ENCODE results near the gene HNRNPUL2.

The HNRNPUL2 gene

DNA sequence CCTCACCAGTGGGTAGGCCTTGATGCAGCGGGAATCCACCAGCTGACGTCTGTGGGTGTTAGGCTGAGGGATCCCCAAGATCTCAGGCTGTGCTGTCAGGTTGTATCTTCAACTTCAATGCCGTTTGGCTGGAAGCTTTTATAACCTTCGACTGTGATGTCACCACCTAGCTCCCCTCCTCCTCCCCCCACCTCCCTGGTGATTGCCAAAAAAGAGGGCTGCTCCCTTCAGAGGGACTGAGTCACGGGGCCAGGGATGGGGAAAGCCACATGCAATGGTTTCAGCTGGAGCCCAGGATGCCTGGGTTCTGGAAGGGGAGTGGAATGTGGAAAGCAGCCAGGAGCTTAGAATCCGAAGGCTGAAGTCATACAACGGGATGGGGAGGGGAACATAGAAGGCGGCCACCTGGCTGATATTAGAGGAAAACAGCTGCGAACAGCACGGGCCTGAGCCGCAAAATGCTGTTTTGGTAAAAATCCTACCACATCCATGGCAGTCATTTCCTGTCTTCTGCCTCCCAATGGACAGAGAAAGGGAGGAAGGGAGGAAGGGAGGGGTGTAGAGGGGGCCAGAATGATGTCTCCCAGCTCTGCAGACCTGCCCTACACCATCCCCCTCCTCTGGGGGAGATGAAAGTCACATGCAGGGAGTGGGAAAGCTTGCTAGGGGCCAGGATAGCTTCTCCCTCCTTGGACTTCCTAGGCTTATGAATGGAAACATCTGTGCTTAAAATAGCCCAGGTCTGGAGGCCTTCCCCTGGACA lies 37.7 kb downstream of the HNRNPUL2 start, which contains the start of gene LRRN4CL:
Gene LRRN4CL, minus strand, starts transcription at position 110 of the 763 bp plus-strand sequence. CDS start 1,022 bp downstream, outside the sequence.
- Histone ChIP-seq H3K27me3 (ENCODE audit: control insufficient read depth, insufficient read depth, low read length) (no peaks in the 10 kb centered on the region), H3K27ac (no peak within 1 kb of the TSS), H3K9ac (no peak within 1 kb of the TSS), H3K4me2 (ENCODE audit: low read length) (no peak within 1 kb of the TSS), H3K4me1 (no peaks in the 10 kb centered on the region), H3K79me2 (no peaks in the 10 kb centered on the region), H3K4me3 (ENCODE audit: low read depth, low read length) (no peak within 1 kb of the TSS), H2AFZ (no peak within 1 kb of the TSS), H3K36me3 (ENCODE audit: control insufficient read depth, insufficient read depth, low read length) (no peaks in the 10 kb centered on the region), H3K9me3 (ENCODE audit: control insufficient read depth, low read length) (no peaks in the 10 kb centered on the region)
- TF ChIP-seq, protein P1, sequence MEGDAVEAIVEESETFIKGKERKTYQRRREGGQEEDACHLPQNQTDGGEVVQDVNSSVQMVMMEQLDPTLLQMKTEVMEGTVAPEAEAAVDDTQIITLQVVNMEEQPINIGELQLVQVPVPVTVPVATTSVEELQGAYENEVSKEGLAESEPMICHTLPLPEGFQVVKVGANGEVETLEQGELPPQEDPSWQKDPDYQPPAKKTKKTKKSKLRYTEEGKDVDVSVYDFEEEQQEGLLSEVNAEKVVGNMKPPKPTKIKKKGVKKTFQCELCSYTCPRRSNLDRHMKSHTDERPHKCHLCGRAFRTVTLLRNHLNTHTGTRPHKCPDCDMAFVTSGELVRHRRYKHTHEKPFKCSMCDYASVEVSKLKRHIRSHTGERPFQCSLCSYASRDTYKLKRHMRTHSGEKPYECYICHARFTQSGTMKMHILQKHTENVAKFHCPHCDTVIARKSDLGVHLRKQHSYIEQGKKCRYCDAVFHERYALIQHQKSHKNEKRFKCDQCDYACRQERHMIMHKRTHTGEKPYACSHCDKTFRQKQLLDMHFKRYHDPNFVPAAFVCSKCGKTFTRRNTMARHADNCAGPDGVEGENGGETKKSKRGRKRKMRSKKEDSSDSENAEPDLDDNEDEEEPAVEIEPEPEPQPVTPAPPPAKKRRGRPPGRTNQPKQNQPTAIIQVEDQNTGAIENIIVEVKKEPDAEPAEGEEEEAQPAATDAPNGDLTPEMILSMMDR (IDR thresholded peaks at IDR 0.05) = no peak

DNA sequence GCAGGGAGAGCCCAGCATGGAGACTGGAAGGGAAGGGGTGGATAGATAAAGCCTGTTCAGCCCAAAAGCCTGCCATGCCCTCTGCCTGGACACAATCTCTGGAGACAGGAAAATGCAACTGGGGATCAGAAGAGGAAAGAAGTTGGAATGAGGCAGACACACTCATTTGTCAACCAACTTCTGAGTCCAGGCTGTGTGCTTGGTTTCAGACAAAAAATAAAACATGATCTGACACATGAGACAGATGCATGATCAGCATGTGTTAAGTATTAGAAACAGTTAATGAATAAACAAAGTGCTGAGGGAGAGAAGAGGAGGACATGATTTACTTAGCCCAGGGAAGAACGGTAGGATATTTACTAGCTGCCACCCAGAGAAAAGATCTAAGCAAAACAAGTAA lies 38.8 kb downstream of the HNRNPUL2 start:
- Histone ChIP-seq H3K9ac (no peak overlapping the region), H2AFZ (no peak overlapping the region), H3K4me2 (ENCODE audit: low read length) (no peak overlapping the region), H3K4me1 (no peaks in the 10 kb centered on the region), H3K27me3 (ENCODE audit: control insufficient read depth, insufficient read depth, low read length) (no peaks in the 10 kb centered on the region), H3K79me2 (no peaks in the 10 kb centered on the region), H3K36me3 (ENCODE audit: control insufficient read depth, insufficient read depth, low read length) (no peaks in the 10 kb centered on the region), H3K9me3 (ENCODE audit: control insufficient read depth, low read length) (no peaks in the 10 kb centered on the region), H3K27ac (no peak overlapping the region), H3K4me3 (ENCODE audit: low read depth, low read length) (no peak overlapping the region)
- TF ChIP-seq, protein P1 (IDR thresholded peaks at IDR 0.05) = no peak

DNA sequence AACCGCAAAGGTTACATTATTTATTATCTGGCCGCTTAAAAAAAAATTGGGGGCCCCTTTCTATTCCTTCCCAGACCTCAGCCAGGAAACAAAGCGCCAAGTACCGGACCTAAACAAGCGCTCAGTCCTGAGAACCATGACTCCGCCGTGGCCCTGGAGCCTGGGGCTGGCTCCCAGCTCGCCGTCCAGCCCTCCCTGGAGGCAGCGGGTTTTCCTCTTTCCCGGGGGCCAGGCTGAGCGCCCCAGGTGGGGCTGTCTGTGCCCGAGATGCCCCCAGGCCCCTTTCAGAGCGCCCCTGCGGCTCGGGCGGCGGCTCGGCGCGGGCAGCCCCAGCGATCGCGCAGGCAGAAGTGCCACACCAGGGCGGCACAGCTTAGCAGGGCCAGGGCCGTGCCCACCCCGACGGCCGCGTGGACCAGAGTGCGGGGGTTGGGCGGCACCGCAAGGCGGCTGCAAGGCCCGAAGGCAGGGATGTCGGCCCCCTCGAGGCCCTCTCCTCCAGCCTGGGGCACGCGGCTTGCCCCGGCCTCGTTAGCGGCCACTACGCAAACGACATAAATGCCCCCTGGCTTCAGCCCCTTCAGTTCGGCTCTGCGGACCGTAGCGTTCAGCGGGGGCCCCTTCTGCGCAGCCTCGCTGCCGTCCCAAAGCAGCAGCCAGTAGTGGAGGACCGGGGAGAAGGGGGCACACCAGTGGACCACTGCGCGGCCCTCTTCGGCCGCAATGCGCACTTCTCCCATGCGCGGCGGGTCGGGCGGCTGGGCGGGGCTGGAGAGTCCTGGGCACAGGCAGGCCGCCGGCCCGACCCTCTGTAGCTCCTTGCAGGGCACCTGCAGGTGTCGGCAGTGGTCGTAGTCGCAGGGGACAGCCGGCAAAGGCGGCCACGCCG lies 39.5 kb downstream of the HNRNPUL2 start:
- no peak overlapping the region for H2AFZ ChIP-seq
- no peak overlapping the region for H3K4me3 ChIP-seq (ENCODE audit: low read depth, low read length)
- H3K79me2 ChIP-seq = no peaks in the 10 kb centered on the region
- no peak overlapping the region for H3K27ac ChIP-seq
- no peak overlapping the region for H3K9ac ChIP-seq
- no peaks in the 10 kb centered on the region for H3K27me3 ChIP-seq (ENCODE audit: control insufficient read depth, insufficient read depth, low read length)
- no peaks in the 10 kb centered on the region for H3K9me3 ChIP-seq (ENCODE audit: control insufficient read depth, low read length)
- no peaks in the 10 kb centered on the region for H3K4me1 ChIP-seq
- H3K4me2 ChIP-seq (ENCODE audit: low read length) = no peak overlapping the region
- TF ChIP-seq, protein P1 (IDR thresholded peaks at IDR 0.05) = no peak
- H3K36me3 ChIP-seq (ENCODE audit: control insufficient read depth, insufficient read depth, low read length) = no peaks in the 10 kb centered on the region

DNA sequence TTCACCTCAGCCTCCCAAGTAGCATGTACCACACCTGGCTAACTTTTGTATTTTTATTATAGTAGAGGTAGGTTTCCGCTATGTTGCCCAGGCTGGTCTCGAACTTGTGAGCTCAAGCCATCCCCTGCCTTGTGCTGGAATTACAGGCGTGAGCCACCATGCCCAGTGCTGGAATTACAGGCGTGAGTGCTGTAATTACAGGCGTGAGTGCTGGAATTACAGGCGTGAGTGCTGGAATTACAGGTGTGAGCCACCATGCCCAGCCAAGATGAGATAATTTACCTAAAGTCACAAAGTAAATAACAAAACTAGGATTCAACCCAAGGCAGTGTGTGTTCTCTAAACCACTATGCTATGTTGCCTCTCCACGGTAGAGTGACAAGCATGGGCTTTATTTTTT lies 44.7 kb downstream of the HNRNPUL2 start:
- no peak overlapping the region for H3K4me3 ChIP-seq (ENCODE audit: low read depth, low read length)
- no peaks in the 10 kb centered on the region for H3K27me3 ChIP-seq (ENCODE audit: control insufficient read depth, insufficient read depth, low read length)
- H3K9ac ChIP-seq = no peak overlapping the region
- no peak overlapping the region for H3K4me2 ChIP-seq (ENCODE audit: low read length)
- TF ChIP-seq, protein P1 (IDR thresholded peaks at IDR 0.05) = no peak
- no peaks in the 10 kb centered on the region for H3K9me3 ChIP-seq (ENCODE audit: control insufficient read depth, low read length)
- no peak overlapping the region for H2AFZ ChIP-seq
- no peaks in the 10 kb centered on the region for H3K36me3 ChIP-seq (ENCODE audit: control insufficient read depth, insufficient read depth, low read length)
- H3K27ac ChIP-seq = no peak overlapping the region
- no peaks in the 10 kb centered on the region for H3K4me1 ChIP-seq
- no peaks in the 10 kb centered on the region for H3K79me2 ChIP-seq

Measured in parathyroid adenoma (tissue), 2 donors.